Activated CD4-positive, alpha-beta T cell treated with anti-CD3 and anti-CD28 coated beads for 36 hours (primary cell): ENCODE data around the gene MARF1. TPM values are rescaled to one million over a fixed set of nuclear protein-coding genes. Genes with fewer than 3 reads are reported as not detected.
"Not testable (repeated sequence)": the region's sequence is repeated elsewhere in the genome, so short reads cannot be mapped to it uniquely, and the experiment has no call there.

Source experiments
- ATAC-seq: fragments of 200-7000 bp; cut with Tn5 transposase; one replicate; pipeline ENCODE4 v1.10.0; 2021; ENCODE audit warnings: mild to moderate bottlenecking, moderate library complexity
- CTCF ChIA-PET: fragments of 350-600 bp; sonication (Branson Sonifier 250); formaldehyde crosslinking; loops from one replicate; lab custom pipeline; 2021; ENCODE audit warnings: antibody characterized with exemption; lab: Charles Lee
- POLR2A ChIA-PET: fragments of 350-600 bp; sonication (Branson Sonifier 250); formaldehyde crosslinking; loops from one replicate; lab custom pipeline; 2021; ENCODE audit warnings: antibody characterized with exemption, inconsistent platforms; lab: Charles Lee
- DNase-seq: peaks from one replicate; pipeline ENCODE4 v3.0.0-alpha.2; 2020
- H3K27ac Mint-ChIP-seq: one replicate; pipeline ENCODE4 v1.8.0; 2021; ENCODE audit warnings: mixed read lengths
- H3K27me3 Mint-ChIP-seq: one replicate; pipeline ENCODE4 v1.8.0; 2021; ENCODE audit warnings: mixed read lengths
- H3K36me3 Mint-ChIP-seq: one replicate; pipeline ENCODE4 v1.8.0; 2021; ENCODE audit warnings: low read depth, mixed read lengths
- H3K4me1 Mint-ChIP-seq: one replicate; pipeline ENCODE4 v1.8.0; 2021; ENCODE audit warnings: mixed read lengths
- H3K4me3 Mint-ChIP-seq: one replicate; pipeline ENCODE4 v1.8.0; 2021; ENCODE audit warnings: mild to moderate bottlenecking, moderate library complexity, mixed read lengths
- H3K9me3 Mint-ChIP-seq: one replicate; pipeline ENCODE4 v1.8.0; 2021; ENCODE audit warnings: low read depth, mixed read lengths
- intact Hi-C, 2 experiments: fragments of 100-400 bp; cut with DNase I in 1 of 2; cut with micrococcal nuclease in 1 of 2; formaldehyde crosslinking; loops; one replicate each; pipeline versions ENCODE4 v1.14.2 to v1.15.1; 2022 to 2024; cut with DNase I, micrococcal nuclease
- total RNA-seq, 2 experiments: library from RNA; stranded (reverse); gene quantifications; one replicate each; pipeline ENCODE4 v1.2.3, GENCODE V29; 2021

The MARF1 gene
- 10 to 100 TPM; 50.2 to 72.5 TPM for total RNA-seq

- Mint-ChIP-seq H3K9me3 (no peaks in the 10 kb centered on the region), H3K27ac (peak within 1 kb of the TSS; percentile 98), H3K27me3 (no peaks in the 10 kb centered on the region), H3K36me3 (peaks cover 14% of the 10 kb centered on the region), H3K4me1 (peaks cover 52% of the 10 kb centered on the region), H3K4me3 (peak within 1 kb of the TSS; percentile 84)
- ATAC-seq (peak; percentile 70), DNase-seq (peak; percentile 100)
- ChIA-PET CTCF (interaction anchor here (0.7 to 1.9 kb wide), 12 partner anchors 10 to 217 kb away, joined by 3 to 7 read pairs (median 4); no protein-coding TSS in a partner anchor), POLR2A (interaction anchor here (0.6 to 1.4 kb wide), 3 partner anchors 22 to 53 kb away, joined by 5 to 9 read pairs (median 5); no protein-coding TSS in a partner anchor)
- intact Hi-C loops, result loop anchor here (1.0 to 10.0 kb wide), 11 partner anchors 52 to 1010 kb away; partner anchors contain the start of genes BFAR (in 2 of the 2), BMERB1 (in 1 of the 2), CEP20 (in 1 of the 2) and NTAN1 (in 1 of the 2)
Observed at GRCh38 chr16:15643048-15643945, at the start of gene MARF1. TSS of gene MARF1 (minus strand) at chr16:15643154. CDS start at chr16:15639233, 3,921 bp downstream.

- H3K27ac Mint-ChIP-seq, H3K4me1 Mint-ChIP-seq, H3K4me3 Mint-ChIP-seq, intact Hi-C loops, DNase-seq, H3K27me3 Mint-ChIP-seq, H3K9me3 Mint-ChIP-seq, POLR2A ChIA-PET, ATAC-seq: not testable (repeated sequence)
- CTCF ChIA-PET, result interaction anchor here (0.6 to 2.0 kb wide), 2 partner anchors 11 to 27 kb away, joined by 4 to 5 read pairs; no protein-coding TSS in a partner anchor
- H3K36me3 Mint-ChIP-seq, result peaks cover 65% of the 10 kb centered on the region
Observed at GRCh38 chr16:15692508-15692907, 49.6 kb upstream of the MARF1 start.

GRCh38 chr16:15691046-15691445, 48.1 kb upstream of the MARF1 start:
- Mint-ChIP-seq H3K27ac (no peak overlapping the region), H3K27me3 (no peaks in the 10 kb centered on the region), H3K36me3 (peaks cover 60% of the 10 kb centered on the region), H3K4me3 (no peak overlapping the region), H3K9me3 (no peaks in the 10 kb centered on the region), H3K4me1 (no peaks in the 10 kb centered on the region)
- POLR2A ChIA-PET, result no interaction called here
- intact Hi-C loops, result no loop called here
- ATAC-seq (no peak), DNase-seq (no peak)
- CTCF ChIA-PET, result interaction anchor here (1.9 kb wide), 1 partner anchor 14 kb away, joined by 5 read pairs; no protein-coding TSS in a partner anchor

GRCh38 chr16:15690296-15690695, 47.3 kb upstream of the MARF1 start:
- DNase-seq (no peak), ATAC-seq (no peak)
- Mint-ChIP-seq H3K4me1 (no peaks in the 10 kb centered on the region), H3K27me3 (no peaks in the 10 kb centered on the region), H3K27ac (no peak overlapping the region), H3K9me3 (no peaks in the 10 kb centered on the region), H3K4me3 (no peak overlapping the region), H3K36me3 (peaks cover 63% of the 10 kb centered on the region)
- ChIA-PET CTCF (interaction anchor here (0.6 to 1.9 kb wide), 3 partner anchors 14 to 1446 kb away, joined by 3 to 5 read pairs (median 3); no protein-coding TSS in a partner anchor), POLR2A (interaction anchor here (0.6 kb wide), 1 partner anchor 99 kb away, joined by 4 read pairs; no protein-coding TSS in a partner anchor)
- intact Hi-C loops, result no loop called here

GRCh38 chr16:15689290-15689689, 46.3 kb upstream of the MARF1 start:
- ATAC-seq (no peak), DNase-seq (no peak)
- ChIA-PET CTCF (interaction anchor here (0.6 to 1.2 kb wide), 2 partner anchors 81 to 1445 kb away, joined by 3 read pairs; no protein-coding TSS in a partner anchor), POLR2A (no interaction called here)
- H3K9me3 Mint-ChIP-seq, result no peaks in the 10 kb centered on the region
- no peaks in the 10 kb centered on the region for H3K27me3 Mint-ChIP-seq
- no peak overlapping the region for H3K4me3 Mint-ChIP-seq
- peak overlapping the region; percentile 14 for H3K27ac Mint-ChIP-seq
- intact Hi-C loops, result no loop called here
- no peaks in the 10 kb centered on the region for H3K4me1 Mint-ChIP-seq
- peaks cover 63% of the 10 kb centered on the region for H3K36me3 Mint-ChIP-seq

- Mint-ChIP-seq H3K4me1 (peaks cover 6% of the 10 kb centered on the region), H3K27ac (no peak overlapping the region), H3K36me3 (peaks cover 39% of the 10 kb centered on the region), H3K4me3 (no peak overlapping the region), H3K27me3 (no peaks in the 10 kb centered on the region), H3K9me3 (no peaks in the 10 kb centered on the region)
- no peak for ATAC-seq
- CTCF ChIA-PET, result no interaction called here
- POLR2A ChIA-PET, result no interaction called here
- intact Hi-C loops, result no loop called here
- DNase-seq, result no peak
Observed at GRCh38 chr16:15686287-15686686, 43.3 kb upstream of the MARF1 start.

- intact Hi-C loops, result no loop called here
- ATAC-seq (peak; percentile 98), DNase-seq (peak; percentile 77)
- ChIA-PET POLR2A (interaction anchor here (0.7 kb wide), 1 partner anchor 41 kb away, joined by 3 read pairs; no protein-coding TSS in a partner anchor), CTCF (interaction anchor here (0.7 to 1.6 kb wide), 12 partner anchors 11 to 584 kb away, joined by 3 to 10 read pairs (median 3); partner anchors contain the start of gene MARF1)
- Mint-ChIP-seq H3K36me3 (peaks cover 37% of the 10 kb centered on the region), H3K27ac (no peak overlapping the region), H3K4me3 (no peak overlapping the region), H3K4me1 (peaks cover 8% of the 10 kb centered on the region), H3K27me3 (no peaks in the 10 kb centered on the region), H3K9me3 (no peaks in the 10 kb centered on the region)
Observed at GRCh38 chr16:15682105-15682570, 39.2 kb upstream of the MARF1 start.

- ChIA-PET POLR2A (no interaction called here), CTCF (no interaction called here)
- ATAC-seq (no peak), DNase-seq (no peak)
- H3K36me3 Mint-ChIP-seq, result peaks cover 50% of the 10 kb centered on the region
- peaks cover 28% of the 10 kb centered on the region for H3K4me1 Mint-ChIP-seq
- no peaks in the 10 kb centered on the region for H3K27me3 Mint-ChIP-seq
- H3K27ac Mint-ChIP-seq, result no peak overlapping the region
- H3K4me3 Mint-ChIP-seq, result no peak overlapping the region
- intact Hi-C loops, result no loop called here
- no peaks in the 10 kb centered on the region for H3K9me3 Mint-ChIP-seq
Observed at GRCh38 chr16:15677447-15677846, 34.5 kb upstream of the MARF1 start.

- Mint-ChIP-seq H3K36me3 (peaks cover 53% of the 10 kb centered on the region), H3K27me3 (no peaks in the 10 kb centered on the region), H3K4me1 (peaks cover 31% of the 10 kb centered on the region), H3K9me3 (no peaks in the 10 kb centered on the region), H3K4me3 (no peak overlapping the region), H3K27ac (no peak overlapping the region)
- DNase-seq (no peak), ATAC-seq (no peak)
- intact Hi-C loops, result no loop called here
- CTCF ChIA-PET, result no interaction called here
- POLR2A ChIA-PET, result no interaction called here
Observed at GRCh38 chr16:15676506-15676905, 33.6 kb upstream of the MARF1 start.

- Mint-ChIP-seq H3K4me3 (no peak overlapping the region), H3K27ac (peak overlapping the region; percentile 97), H3K9me3 (no peaks in the 10 kb centered on the region), H3K4me1 (peaks cover 34% of the 10 kb centered on the region), H3K27me3 (no peaks in the 10 kb centered on the region), H3K36me3 (peaks cover 52% of the 10 kb centered on the region)
- DNase-seq (no peak), ATAC-seq (no peak)
- ChIA-PET CTCF (no interaction called here), POLR2A (no interaction called here)
- intact Hi-C loops, result no loop called here
Observed at GRCh38 chr16:15674571-15674970, 31.6 kb upstream of the MARF1 start.

- H3K36me3 Mint-ChIP-seq, result peaks cover 48% of the 10 kb centered on the region
- ATAC-seq, result peak; percentile 91
- no peaks in the 10 kb centered on the region for H3K27me3 Mint-ChIP-seq
- ChIA-PET POLR2A (interaction anchor here (1.0 kb wide), 1 partner anchor 14 kb away, joined by 3 read pairs; no protein-coding TSS in a partner anchor), CTCF (interaction anchor here (0.6 to 1.4 kb wide), 4 partner anchors 27 to 58 kb away, joined by 3 to 4 read pairs (median 4); no protein-coding TSS in a partner anchor)
- intact Hi-C loops, result loop anchor here in 1 of 2 experiments (1.0 kb wide), 1 partner anchor 22 kb away; the partner anchor contains the start of gene NDE1
- peak overlapping the region; percentile 97 for H3K27ac Mint-ChIP-seq
- peak overlapping the region; percentile 56 for H3K4me3 Mint-ChIP-seq
- H3K9me3 Mint-ChIP-seq, result no peaks in the 10 kb centered on the region
- H3K4me1 Mint-ChIP-seq, result peaks cover 32% of the 10 kb centered on the region
- DNase-seq, result peak; percentile 79
Observed at GRCh38 chr16:15672514-15673167, 29.7 kb upstream of the MARF1 start.
